A549 (cell line): ENCODE measurements around the gene SOX10. TPM values are rescaled to one million over a fixed set of nuclear protein-coding genes. Genes with fewer than 3 reads are reported as not detected.

ENCODE experiments used
- ATAC-seq, 2 experiments: fragments of 200-7000 bp in 1 of 2; fragments of >200 bp in 1 of 2; cut with Nextera tagmentation in 1 of 2; cut with Tn5 transposase in 1 of 2; 3 replicates each; pipeline versions ENCODE4 v1.8.0 to v1.9.1; 2018 to 2020; ENCODE audit warnings: mild to moderate bottlenecking in 1 of 2, moderate library complexity in 1 of 2
- CTCF ChIA-PET: fragments of 300-600 bp; sonication (Branson Sonifier 250); formaldehyde crosslinking; extraction: SDS; loops from one replicate; lab custom pipeline; 2021; ENCODE audit warnings: antibody characterized with exemption, inconsistent platforms; lab: Yijun Ruan, JAX
- POLR2A ChIA-PET: fragments of 350-600 bp; formaldehyde crosslinking; extraction: SDS; loops from one replicate; lab custom pipeline; 2021; ENCODE audit warnings: antibody characterized with exemption, inconsistent platforms; lab: Yijun Ruan, JAX
- DNase-seq, 2 experiments: peaks; one replicate each; pipeline versions ENCODE4 v3.0.0 to v3.0.0-alpha.2; 2011 to 2016; ENCODE audit warnings: low read depth in 1 of 2, low spot score in 1 of 2
- FAIRE-seq: peaks from 2 replicates; lab custom pipeline; 2011; peaks lifted over from hg19 to GRCh38; lab: Jason Lieb, UNC
- H3K27ac ChIP-seq, 2 experiments: fragments of >200 bp; sonication (Bioruptor Twin); formaldehyde crosslinking; 3 replicates each; pipeline ENCODE4 v1.5.1; 2016 to 2017
- H3K4me1 ChIP-seq: fragments of >200 bp; sonication (Bioruptor Twin); formaldehyde crosslinking; 3 replicates; pipeline ENCODE4 v1.6.1; 2016
- H3K4me2 ChIP-seq: fragments of >200 bp; sonication (Bioruptor Twin); formaldehyde crosslinking; 3 replicates; pipeline ENCODE4 v1.6.1; 2016
- H3K4me3 ChIP-seq: fragments of >200 bp; sonication (Bioruptor Twin); formaldehyde crosslinking; 3 replicates; pipeline ENCODE4 v1.5.1; 2016
- H3K9me3 ChIP-seq: fragments of >200 bp; sonication (Bioruptor Twin); formaldehyde crosslinking; 3 replicates; pipeline ENCODE4 v1.6.1; 2016
- ATOH8 ChIP-seq: fragments of 250-450 bp; sonication (Bioruptor Pico); IDR thresholded peaks from 2 replicates; pipeline ENCODE4 v1.5.0; 2020; ENCODE audit warnings: low read depth, mild to moderate bottlenecking, moderate library complexity
- BCL3 ChIP-seq: fragments of >200 bp; sonication (Bioruptor Twin); formaldehyde crosslinking; IDR thresholded peaks from 3 replicates; pipeline ENCODE4 v1.6.1; 2016
- CHD4 ChIP-seq: fragments of 200-600 bp; sonication (generic); IDR thresholded peaks from 2 replicates; pipeline ENCODE4 v1.6.1; 2016; ENCODE audit warnings: antibody characterized with exemption, mild to moderate bottlenecking, borderline replicate concordance
- CTCF ChIP-seq: fragments of >200 bp; sonication (Bioruptor Twin); formaldehyde crosslinking; IDR thresholded peaks from 3 replicates; pipeline ENCODE4 v1.5.1; 2016
- E2F6 ChIP-seq: IDR thresholded peaks from 2 replicates; pipeline ENCODE4 v1.6.1; 2012; ENCODE audit warnings: low read depth, borderline replicate concordance
- HDAC2 ChIP-seq: fragments of 200-600 bp; sonication (generic); IDR thresholded peaks from 2 replicates; pipeline ENCODE4 v1.6.1; 2016
- HES2 ChIP-seq: fragments of >200 bp; sonication (Bioruptor Twin); formaldehyde crosslinking; IDR thresholded peaks from 2 replicates; pipeline ENCODE4 v1.6.1; 2016
- HOXB5 ChIP-seq: fragments of 250-450 bp; sonication (Bioruptor Pico); IDR thresholded peaks from 2 replicates; pipeline ENCODE4 v1.5.0; 2020; ENCODE audit warnings: mild to moderate bottlenecking, moderate library complexity
- MAFK ChIP-seq: fragments of 450-650 bp; IDR thresholded peaks from 2 replicates; pipeline ENCODE4 v1.6.1; 2014; ENCODE audit not compliant: partially characterized antibody
- MAZ ChIP-seq: fragments of 150-350 bp; IDR thresholded peaks from 2 replicates; pipeline ENCODE4 v1.6.1; 2014; ENCODE audit warnings: antibody characterized with exemption, low read depth, low read length, borderline replicate concordance
- MYC ChIP-seq: IDR thresholded peaks from 2 replicates; pipeline ENCODE4 v1.6.1; 2012; ENCODE audit warnings: mild to moderate bottlenecking, inconsistent platforms, low read length, improper control_type of control experiment, borderline replicate concordance
- REST ChIP-seq: fragments of 200-600 bp; sonication (generic); IDR thresholded peaks from 2 replicates; pipeline ENCODE4 v1.6.1; 2016; ENCODE audit warnings: antibody characterized with exemption, mild to moderate bottlenecking, moderate library complexity
- RNF2 ChIP-seq: fragments of 200-600 bp; sonication (generic); IDR thresholded peaks from 2 replicates; pipeline ENCODE4 v1.6.1; 2016; ENCODE audit warnings: low read depth, mild to moderate bottlenecking, antibody characterized with exemption, moderate library complexity, borderline replicate concordance
- SREBF2 ChIP-seq: fragments of 450-650 bp; IDR thresholded peaks from 2 replicates; pipeline ENCODE4 v1.6.1; 2014; ENCODE audit warnings: mild to moderate bottlenecking, moderate library complexity
- TP53 ChIP-seq: fragments of 250-450 bp; sonication (Bioruptor Pico); IDR thresholded peaks from 2 replicates; pipeline ENCODE4 v1.5.0; 2021; ENCODE audit warnings: mild to moderate bottlenecking, moderate library complexity
- ZNF302 ChIP-seq: fragments of 250-450 bp; sonication (Bioruptor Pico); IDR thresholded peaks from 2 replicates; pipeline ENCODE4 v1.9.0; 2021; ENCODE audit warnings: inconsistent platforms, mild to moderate bottlenecking, moderate library complexity
- WGBS: methylation state at CpG from one replicate; pipeline ENCODE4 v1.1.6; 2017; ENCODE audit errors: missing lambda C conversion rate; 5-methylcytosine and 5-hydroxymethylcytosine counted together
- polyA plus RNA-seq, 4 experiments: library from polyadenylated mRNA; depleted of rRNA in 3 of 4; stranded (reverse); fragments of >200 nt; fragmentation: RNase III in 1 of 4; extraction: RNeasy Plus Mini Kit Qiagen cat#74134 plus additional on column Dnase treatment in 1 of 4; gene quantifications; 2 replicates in 3 of 4; 3 replicates in 1 of 4; pipeline ENCODE4 v1.2.3, GENCODE V29; 2011 to 2017

SOX10 gene
- polyA plus RNA-seq, 2 of the 4 experiments (the other 2 are of a cell fraction): not detected

- Histone ChIP-seq H3K27ac (no peak overlapping the region), H3K4me1 (no peaks in the 10 kb centered on the region), H3K4me2 (no peak overlapping the region), H3K9me3 (no peaks in the 10 kb centered on the region)
- FAIRE-seq (no peak), ATAC-seq (no peak), DNase-seq (no peak)
- ChIA-PET CTCF (no interaction called here), POLR2A (no interaction called here)
- 60% methylated on average over 3 of the region's 3 CpGs for WGBS
- TF ChIP-seq ZNF302 (CRISPR knock-in tag) (no peak), CTCF (no peak), RNF2 (no peak), HES2 (no peak), ATOH8 (CRISPR knock-in tag) (no peak), MAFK (no peak), HDAC2 (no peak), SREBF2 (no peak), MYC (no peak), BCL3 (no peak), E2F6 (no peak), MAZ (no peak), TP53 (no peak), HOXB5 (no peak), REST (no peak), CHD4 (no peak)
- TF ChIP-seq, all 56 proteins: peak for 0
- H3K4me3 ChIP-seq: no peak overlapping the region
Measured at GRCh38 chr22:37972527-37972926, 11.8 kb downstream of the SOX10 start.
